Body of pancreas (tissue), 4 donors: ENCODE results near the gene ATP1A4. TPM values are rescaled to one million over a fixed set of nuclear protein-coding genes. Genes with fewer than 3 reads are reported as not detected.

Experiments
- ATAC-seq: fragments of 150-250 bp; one replicate; pipeline ENCODE4 v1.9.1; 2016
- DNase-seq, 4 donors: peaks; one replicate each; pipeline ENCODE4 v3.0.0-alpha.2; 2019
- H3K27ac ChIP-seq, 4 donors: fragments of 200-600 bp; sonication (generic); 1 replicate in 3 of 4; 2 replicates in 1 of 4; pipeline versions ENCODE4 v1.5.1 to v1.6.1; 2016 to 2019; ENCODE audit warnings: mild to moderate bottlenecking in 1 of 4, mixed read lengths in 1 of 4, moderate library complexity in 1 of 4
- H3K27me3 ChIP-seq, 2 donors: fragments of 200-600 bp; sonication (generic); one replicate each; pipeline ENCODE4 v1.6.0; 2016; ENCODE audit warnings: mild to moderate bottlenecking in 1 of 2
- H3K36me3 ChIP-seq, 2 donors: fragments of 200-600 bp; sonication (generic); replicated peaks in 1 of 2; 2 replicates each; pipeline ENCODE4 v1.5.1; 2016; ENCODE audit warnings: low read depth in 2 of 2; ENCODE audit not compliant: insufficient read depth in 1 of 2
- H3K4me1 ChIP-seq: fragments of 200-600 bp; sonication (generic); one replicate; pipeline ENCODE4 v1.6.0; 2016
- H3K4me3 ChIP-seq, 2 donors: fragments of 200-600 bp; sonication (generic); 1 replicate in 1 of 2; 2 replicates in 1 of 2; pipeline ENCODE4 v1.5.1; 2016 to 2019
- H3K9me3 ChIP-seq, 3 donors: fragments of 200-600 bp; sonication (generic); 1 replicate in 2 of 3; 2 replicates in 1 of 3; pipeline ENCODE4 v1.5.1; 2016
- CTCF ChIP-seq, 7 experiments: fragments of 450-650 bp in 4 of 7; fragments of 200-600 bp in 3 of 7; sonication (generic) in 3 of 7; IDR thresholded peaks; one replicate each; pipeline ENCODE4 v1.5.1; 2016 to 2019; ENCODE audit warnings: antibody characterized with exemption in 7 of 7
- POLR2A ChIP-seq, 3 donors: fragments of 450-650 bp; IDR thresholded peaks; one replicate each; pipeline ENCODE4 v1.6.1; 2016; ENCODE audit warnings: antibody characterized with exemption in 3 of 3, mild to moderate bottlenecking in 2 of 3
- WGBS, 2 donors: methylation state at CpG; one replicate each; pipeline ENCODE4 v1.1.5; 2017; 5-methylcytosine and 5-hydroxymethylcytosine counted together
- intact Hi-C: fragments of 100-400 bp; cut with DNase I; formaldehyde crosslinking; loops from one replicate; pipeline ENCODE4 v1.15.1; 2023
- total RNA-seq, 2 donors: library from RNA; depleted of rRNA; stranded (reverse); fragments of >200 nt; gene quantifications; one replicate each; pipeline ENCODE4 v1.1.0, GENCODE V29; 2016

The ATP1A4 gene
- total RNA-seq, 2 donors from 2014 or later, result not detected

DNA sequence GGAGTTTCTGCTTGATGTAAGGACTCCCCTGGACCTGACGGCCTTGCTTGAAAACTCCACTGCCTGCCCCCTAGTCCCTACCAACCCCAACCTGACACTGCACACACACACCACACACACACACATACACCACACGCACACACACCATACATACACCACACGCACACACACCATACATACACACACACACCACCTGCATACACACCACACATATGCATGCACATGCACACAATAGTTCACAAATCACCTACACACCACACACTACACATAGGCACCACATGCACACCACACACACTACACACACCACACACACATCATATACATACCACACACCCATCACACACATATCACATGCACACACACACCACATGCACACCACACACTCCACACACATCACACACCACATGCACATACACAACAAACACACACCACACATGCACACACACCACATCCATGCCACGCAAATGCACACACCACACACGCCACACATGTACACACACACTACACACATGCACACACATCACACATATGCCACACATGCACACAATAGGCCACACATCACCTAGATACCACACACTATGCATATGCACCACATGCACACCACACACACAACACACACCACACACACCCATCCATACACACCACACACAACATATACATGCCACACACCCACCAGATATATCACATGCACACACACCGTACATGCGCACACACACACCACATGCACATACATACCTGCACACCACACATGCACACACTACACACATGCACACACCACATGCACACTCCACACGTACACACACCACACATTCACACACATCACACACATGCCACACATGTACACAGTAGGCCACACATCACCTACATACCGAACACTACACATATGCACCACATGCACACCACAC, 42.7 kb downstream of the ATP1A4 start:
- TF ChIP-seq POLR2A (IDR thresholded peaks at IDR 0.05) (no peak), CTCF (IDR thresholded peaks at IDR 0.05) (no peak)
- intact Hi-C loops, result loop anchor here (10.0 kb wide), 2 partner anchors 61 to 101 kb away; no protein-coding TSS in a partner anchor
- no peak overlapping the region for H3K27ac ChIP-seq
- H3K36me3 ChIP-seq, result no peaks in the 10 kb centered on the region
- ATAC-seq (no peak), DNase-seq (no peak)
- H3K27me3 ChIP-seq, result no peaks in the 10 kb centered on the region
- H3K4me3 ChIP-seq, result no peak overlapping the region
- WGBS, 2 donors, result 76 to 83% methylated on average over 9 of the region's 9 CpGs
- H3K9me3 ChIP-seq, result no peaks in the 10 kb centered on the region
- peaks cover 12% of the 10 kb centered on the region for H3K4me1 ChIP-seq

DNA sequence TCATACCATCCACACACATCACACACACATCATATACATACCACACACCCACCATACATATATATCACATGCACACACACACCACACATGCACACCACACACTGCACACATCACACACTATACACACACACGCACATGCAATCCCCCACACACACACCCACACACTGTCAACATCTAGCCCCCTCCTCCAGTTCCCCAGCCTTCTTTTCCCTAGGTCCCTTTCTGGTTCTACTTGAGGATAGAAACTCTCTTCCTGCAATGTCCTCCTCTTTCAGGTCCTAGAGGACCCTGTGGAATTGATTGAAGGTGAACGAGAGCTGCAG, 43.3 kb downstream of the ATP1A4 start:
- H3K36me3 ChIP-seq, result no peaks in the 10 kb centered on the region
- H3K4me3 ChIP-seq, result no peak overlapping the region
- no peak for DNase-seq
- WGBS, 2 donors, result 44 to 45% methylated on average over 2 of the region's 2 CpGs
- ATAC-seq, result no peak
- H3K9me3 ChIP-seq, result no peaks in the 10 kb centered on the region
- H3K27me3 ChIP-seq, result no peaks in the 10 kb centered on the region
- intact Hi-C loops, result loop anchor here (10.0 kb wide), 2 partner anchors 60 to 100 kb away; no protein-coding TSS in a partner anchor
- peaks cover 12% of the 10 kb centered on the region for H3K4me1 ChIP-seq
- no peak overlapping the region for H3K27ac ChIP-seq
- TF ChIP-seq POLR2A (IDR thresholded peaks at IDR 0.05), result no peak
- TF ChIP-seq CTCF (IDR thresholded peaks at IDR 0.05), result no peak

GRCh38 chr1:160196143-160196542, 44.7 kb downstream of the ATP1A4 start:
- H3K9me3 ChIP-seq, result no peaks in the 10 kb centered on the region

DNA sequence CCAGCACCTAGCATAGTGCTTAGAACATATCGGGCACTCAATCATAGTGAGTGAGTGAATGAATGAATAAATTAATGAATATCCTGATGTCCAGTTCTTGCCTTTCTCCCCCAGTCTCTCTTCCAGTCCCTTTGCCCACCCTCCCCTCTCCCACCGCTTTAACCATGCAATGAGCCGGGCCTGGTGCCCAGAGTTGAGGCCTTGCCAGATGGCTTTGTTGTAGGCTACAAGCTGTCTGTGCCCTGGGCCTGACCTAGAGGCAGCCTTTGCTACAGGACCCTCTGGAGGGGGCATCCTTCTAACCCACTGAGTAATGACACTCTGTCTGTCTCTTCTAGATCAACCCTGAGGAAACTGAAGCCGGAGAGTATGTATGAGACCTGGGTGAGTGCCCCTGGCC, 45.8 kb downstream of the ATP1A4 start:
- Histone ChIP-seq H3K4me1 (peaks cover 12% of the 10 kb centered on the region), H3K4me3 (no peak overlapping the region), H3K9me3 (no peaks in the 10 kb centered on the region), H3K27me3 (no peaks in the 10 kb centered on the region), H3K36me3 (no peaks in the 10 kb centered on the region), H3K27ac (no peak overlapping the region)
- DNase-seq (no peak), ATAC-seq (no peak)
- TF ChIP-seq POLR2A (IDR thresholded peaks at IDR 0.05) (no peak), CTCF (IDR thresholded peaks at IDR 0.05) (no peak)
- 89 to 96% methylated on average over 3 to 4 of the region's 4 CpGs for WGBS, 2 donors
- intact Hi-C loops, result loop anchor here (10.0 kb wide), 2 partner anchors 58 to 98 kb away; no protein-coding TSS in a partner anchor

More at GRCh38 chr1:160196143-160196542, 44.7 kb downstream of the ATP1A4 start:
- intact Hi-C loops, result loop anchor here (10.0 kb wide), 2 partner anchors 59 to 99 kb away; no protein-coding TSS in a partner anchor
- DNase-seq (no peak), ATAC-seq (no peak)
- Histone ChIP-seq H3K27me3 (no peaks in the 10 kb centered on the region), H3K4me3 (no peak overlapping the region), H3K4me1 (peaks cover 12% of the 10 kb centered on the region), H3K36me3 (no peaks in the 10 kb centered on the region), H3K27ac (no peak overlapping the region)
- WGBS, 2 donors, result 76 to 77% methylated on average over 4 of the region's 4 CpGs
- TF ChIP-seq CTCF (IDR thresholded peaks at IDR 0.05) (no peak), POLR2A (IDR thresholded peaks at IDR 0.05) (no peak)
